Fibroblast of pulmonary artery (primary cell): ENCODE data around the gene ARID3C.

Experiments
- DNase-seq: peaks from one replicate; pipeline ENCODE4 v3.0.0-alpha.2; 2010; ENCODE audit warnings: low read depth
- H3K4me3 ChIP-seq: replicated peaks from 2 replicates; pipeline ENCODE4 v1.5.1; 2011; ENCODE audit warnings: low read depth, mild to moderate bottlenecking, control low read depth, low read length, moderate library complexity
- CTCF ChIP-seq: IDR thresholded peaks from 2 replicates; pipeline ENCODE4 v1.5.1; 2011; ENCODE audit warnings: mild to moderate bottlenecking, control low read depth, low read length, inconsistent platforms; ENCODE audit errors: missing control alignments

The ARID3C gene

GRCh38 chr9:34651876-34652601 lies 23.2 kb upstream of the ARID3C start, which contains the start of gene IL11RA:
IL11RA (plus strand) TSS chr9:34652185; CDS start chr9:34655218, 3,033 bp downstream.
- H3K4me3 ChIP-seq, result peak within 1 kb of the TSS; percentile 52
- TF ChIP-seq CTCF, result no peak
- DNase-seq, result peak; percentile 82

GRCh38 chr9:34651321-34651720 lies 22.5 kb upstream of the ARID3C start:
- no peak for TF ChIP-seq CTCF
- peak overlapping the region; percentile 52 for H3K4me3 ChIP-seq
- DNase-seq, result peak; percentile 68

- TF ChIP-seq CTCF, result no peak
- no peak overlapping the region for H3K4me3 ChIP-seq
- peak; percentile 40 for DNase-seq
These were observed 21.9 kb upstream of the ARID3C start for GRCh38 chr9:34650816-34651215.

- TF ChIP-seq CTCF, result no peak
- no peak for DNase-seq
- H3K4me3 ChIP-seq, result no peak overlapping the region
These were observed 19.8 kb upstream of the ARID3C start for GRCh38 chr9:34648673-34649072.

- no peak for DNase-seq
- peak overlapping the region; percentile 73 for H3K4me3 ChIP-seq
- TF ChIP-seq CTCF, result no peak
These were observed 18.8 kb upstream of the ARID3C start for GRCh38 chr9:34647651-34648050.

- no peak for DNase-seq
- no peak for TF ChIP-seq CTCF
These were observed 18.2 kb upstream of the ARID3C start for GRCh38 chr9:34647084-34647403.

More at GRCh38 chr9:34647084-34647403, 18.2 kb upstream of the ARID3C start:
- peak overlapping the region; percentile 73 for H3K4me3 ChIP-seq
